ENCODE results near the gene TOMT.
"Not testable (repeated sequence)": the region's sequence is repeated elsewhere in the genome, so short reads cannot be mapped to it uniquely, and the experiment has no call there.

The TOMT gene

DNA sequence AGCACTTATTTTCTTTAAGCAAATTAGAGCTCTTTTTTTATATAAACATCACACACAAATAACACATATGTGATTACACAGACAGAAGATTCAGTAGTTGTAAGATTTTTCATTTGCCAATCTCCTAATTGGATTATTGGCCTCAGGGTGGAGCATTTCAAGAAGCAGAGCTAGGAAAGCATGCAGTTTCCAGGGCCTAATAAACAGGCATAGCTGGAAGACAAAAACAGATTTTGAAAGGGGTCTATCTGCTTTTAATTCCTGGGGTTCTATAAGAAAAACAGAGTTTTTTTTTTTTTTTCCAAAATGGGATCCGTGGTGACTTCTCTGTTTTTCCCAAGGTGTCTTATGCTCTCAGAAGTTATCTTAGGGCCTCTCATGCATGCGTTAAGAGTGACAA, 22.2 kb downstream of the TOMT start:
- DNase-seq (ENCODE audit: low spot score) = no peak

DNA sequence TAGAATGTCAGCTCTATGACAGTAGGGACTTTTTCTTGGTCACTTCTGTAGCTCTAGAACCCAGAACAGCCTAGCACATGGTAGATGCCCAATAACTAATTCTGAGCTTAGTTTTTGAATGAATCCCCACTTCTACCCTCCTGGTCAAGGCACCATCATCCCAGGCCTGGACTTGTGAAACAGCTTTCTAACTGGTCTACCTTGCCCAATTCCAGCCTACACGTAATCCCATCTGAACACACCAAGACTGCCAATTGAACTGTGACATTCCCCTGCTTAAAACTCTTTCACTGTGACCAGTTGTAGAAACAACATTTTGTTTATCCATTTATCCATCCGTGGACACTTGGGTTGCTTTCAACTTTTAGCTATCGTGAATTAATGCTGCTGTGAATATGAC, 23.7 kb downstream of the TOMT start:
- no peak for DNase-seq (ENCODE audit: low spot score)

- no peak for DNase-seq (ENCODE audit: low spot score)
Measured at GRCh38 chr11:72132646-72133045, 26.9 kb downstream of the TOMT start.

- not testable (repeated sequence) for DNase-seq (ENCODE audit: low spot score)
Measured at GRCh38 chr11:72135473-72135872, 29.7 kb downstream of the TOMT start, which contains the start of gene FOLR3. TSS of gene FOLR3 (plus strand) at chr11:72135725. CDS start at chr11:72135953, 228 bp downstream.

DNA sequence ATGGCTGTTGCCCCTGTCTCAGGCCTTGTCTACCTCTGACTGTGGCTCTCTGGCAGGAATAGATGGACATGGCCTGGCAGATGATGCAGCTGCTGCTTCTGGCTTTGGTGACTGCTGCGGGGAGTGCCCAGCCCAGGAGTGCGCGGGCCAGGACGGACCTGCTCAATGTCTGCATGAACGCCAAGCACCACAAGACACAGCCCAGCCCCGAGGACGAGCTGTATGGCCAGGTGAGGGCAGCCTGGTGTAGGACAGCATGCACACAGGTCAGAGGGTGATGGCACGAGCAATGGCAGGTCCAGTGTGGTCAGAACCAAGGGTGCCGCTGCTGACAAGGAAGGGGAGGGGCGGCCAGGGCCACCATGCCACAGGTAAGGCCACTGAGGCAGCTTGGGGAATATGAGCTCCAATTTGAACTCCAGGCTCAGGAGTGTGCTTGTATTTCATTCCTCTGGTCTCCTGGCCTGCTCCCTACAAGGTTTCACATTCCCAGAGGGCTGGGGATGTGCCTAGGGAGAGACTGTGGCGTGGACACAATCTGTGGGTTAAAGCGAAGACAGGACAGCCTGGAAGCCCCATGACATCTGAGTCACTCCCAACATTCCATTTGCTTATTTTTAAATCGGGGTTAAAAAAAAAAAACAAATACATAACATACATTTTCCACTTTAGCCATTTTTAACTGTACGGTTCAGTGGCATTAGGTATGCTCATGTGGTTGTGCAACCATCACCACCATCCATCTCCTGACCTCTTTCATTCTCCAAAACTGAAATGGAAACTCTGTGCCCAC, 30.4 kb downstream of the TOMT start:
- no peak for DNase-seq (ENCODE audit: low spot score)

- no peak for DNase-seq (ENCODE audit: low spot score)
Measured at GRCh38 chr11:72136684-72137262, 31.0 kb downstream of the TOMT start.

GRCh38 chr11:72138821-72139390, 33.2 kb downstream of the TOMT start:
- no peak for DNase-seq (ENCODE audit: low spot score)

- no peak for DNase-seq (ENCODE audit: low spot score)
Measured at GRCh38 chr11:72139500-72139899, 33.8 kb downstream of the TOMT start.

DNA sequence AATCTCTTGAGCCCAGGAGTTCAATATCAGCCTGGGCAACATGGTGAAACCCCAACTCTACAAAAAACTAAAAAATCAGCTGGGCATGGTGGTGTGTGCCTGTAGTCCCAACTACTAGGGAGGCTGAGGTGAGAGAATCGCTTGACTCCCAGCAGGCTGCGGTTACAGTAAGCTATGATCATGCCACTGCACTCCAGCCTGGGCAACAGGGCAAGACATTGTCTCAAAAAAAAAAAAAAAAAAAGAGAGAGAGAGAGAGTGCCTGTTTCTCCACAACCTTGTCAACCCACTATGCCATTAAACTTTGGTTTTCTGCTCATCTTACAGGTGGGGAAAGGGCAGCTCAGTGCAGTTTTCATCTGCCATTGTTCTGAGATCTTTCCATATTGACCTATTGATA, 34.9 kb downstream of the TOMT start:
- DNase-seq (ENCODE audit: low spot score) = no peak

- DNase-seq (ENCODE audit: low spot score) = no peak
Measured at GRCh38 chr11:72141066-72141465, 35.3 kb downstream of the TOMT start.

DNA sequence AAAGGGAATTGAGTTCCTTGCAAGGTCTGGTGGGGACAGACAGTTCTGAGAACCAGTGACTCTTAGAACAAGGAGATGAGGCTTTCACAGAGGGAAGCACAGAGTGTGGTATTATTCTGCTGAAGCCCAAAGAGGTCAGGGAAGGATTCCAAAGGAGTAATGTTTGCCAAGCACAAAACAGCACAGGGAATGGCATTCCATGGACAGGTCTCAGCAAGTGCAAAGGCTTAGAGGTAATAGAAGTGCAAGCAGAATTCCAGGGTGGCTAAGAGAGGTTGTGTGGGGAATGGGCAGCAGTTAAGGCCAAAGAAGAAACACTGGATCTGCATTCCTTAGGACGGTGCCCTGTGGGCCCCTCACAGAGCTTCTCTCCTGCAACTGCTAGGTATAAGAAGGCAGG, 36.4 kb downstream of the TOMT start:
- not testable (repeated sequence) for DNase-seq (ENCODE audit: low spot score)

DNA sequence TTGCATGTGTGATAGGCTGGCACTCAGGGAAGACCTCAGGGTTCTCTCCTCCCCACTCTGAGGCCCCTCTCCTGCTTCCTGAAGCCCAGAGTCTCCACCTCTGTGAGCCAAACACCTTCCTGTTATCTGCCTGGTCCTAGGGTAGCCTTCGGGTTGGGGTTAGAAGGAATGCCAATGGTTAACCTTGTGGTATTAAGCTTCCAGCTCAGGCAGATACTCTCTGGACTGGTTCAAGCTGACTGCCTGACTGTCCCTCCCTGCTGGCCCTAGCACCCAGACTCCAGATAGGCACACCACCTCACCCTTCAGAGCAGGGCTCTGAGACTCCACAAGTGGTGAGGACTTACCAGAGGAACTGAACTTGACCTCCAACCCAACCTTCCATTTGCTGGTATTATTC, 36.8 kb downstream of the TOMT start:
- not testable (repeated sequence) for DNase-seq (ENCODE audit: low spot score)

DNA sequence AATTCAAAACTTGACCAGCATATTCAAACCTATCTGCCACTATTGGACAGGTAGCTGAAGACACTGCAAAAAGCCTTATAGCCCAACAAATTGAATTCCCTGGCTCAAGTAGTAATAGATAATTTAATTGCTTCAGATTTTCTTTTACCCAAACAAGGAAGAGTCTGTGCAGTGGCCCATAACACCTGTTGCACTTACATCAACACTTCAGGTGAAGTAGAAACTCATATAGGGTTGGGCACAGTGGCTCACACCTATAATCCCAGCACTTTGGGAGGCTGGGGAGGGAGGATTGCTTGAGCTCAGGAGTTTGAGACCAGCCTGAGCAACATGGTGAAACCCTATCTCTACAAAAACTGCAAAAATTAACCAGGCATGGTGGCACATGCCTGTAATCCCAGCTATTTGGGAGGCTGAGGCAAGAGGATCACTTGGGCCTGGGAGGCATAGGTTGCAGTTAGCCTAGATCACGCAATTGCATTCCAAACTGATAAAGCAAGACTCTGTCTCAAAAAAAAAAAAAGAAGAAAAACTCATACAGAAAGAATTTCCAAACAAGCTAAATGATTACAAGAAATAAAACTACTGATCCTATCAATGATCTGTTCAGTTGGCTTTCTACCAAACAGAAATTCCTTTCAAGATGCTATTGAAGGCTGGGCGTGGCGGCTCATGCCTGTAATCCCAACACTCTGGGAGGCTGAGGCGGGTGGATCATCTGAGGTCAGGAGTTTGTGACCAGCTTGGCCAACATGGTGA, 39.3 kb downstream of the TOMT start:
- no peak for DNase-seq (ENCODE audit: low spot score)

- no peak for DNase-seq (ENCODE audit: low spot score)
Measured at GRCh38 chr11:72146625-72147024, 40.9 kb downstream of the TOMT start.

- DNase-seq (ENCODE audit: low spot score) = no peak
Measured at GRCh38 chr11:72150882-72151281, 45.2 kb downstream of the TOMT start.

DNA sequence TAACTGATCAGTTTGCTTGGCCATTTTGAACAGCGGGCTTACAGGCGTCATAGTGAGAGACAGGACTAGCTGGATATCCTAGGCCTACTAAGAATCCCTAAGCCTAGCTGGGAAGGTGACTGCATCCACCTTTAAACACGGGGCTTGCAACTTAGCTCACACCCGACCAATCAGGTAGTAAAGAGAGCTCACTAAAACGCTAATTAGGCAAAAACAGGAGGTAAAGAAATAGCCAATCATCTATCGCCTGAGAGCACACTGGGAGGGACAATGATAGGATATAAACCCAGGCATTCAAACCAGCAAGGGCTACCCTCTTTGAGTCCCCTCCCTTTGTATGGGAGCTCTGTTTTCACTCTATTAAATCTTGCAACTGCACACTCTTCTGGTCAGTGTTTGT, 48.1 kb downstream of the TOMT start:
- DNase-seq (ENCODE audit: low spot score) = not testable (repeated sequence)

DNA sequence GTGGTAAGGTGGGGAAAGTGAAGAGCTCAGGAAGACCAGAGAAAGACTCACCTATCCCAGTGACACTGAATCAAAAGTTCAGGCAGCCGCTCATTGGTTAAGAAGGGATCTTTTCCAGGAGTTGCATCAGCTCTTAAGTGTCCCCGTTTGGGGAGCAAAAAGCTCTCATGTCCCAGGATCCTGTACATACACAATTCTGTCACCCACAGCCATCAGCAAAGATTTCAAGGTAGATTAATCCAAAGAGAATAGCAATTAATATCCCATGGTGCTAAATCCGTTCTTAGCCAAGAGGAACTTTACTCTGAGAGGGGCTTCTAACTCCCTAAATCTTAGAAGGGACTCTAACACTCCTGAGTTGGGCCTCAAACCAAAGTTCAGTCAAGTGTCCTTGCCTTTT, 49.1 kb downstream of the TOMT start:
- no peak for DNase-seq (ENCODE audit: low spot score)

DNA sequence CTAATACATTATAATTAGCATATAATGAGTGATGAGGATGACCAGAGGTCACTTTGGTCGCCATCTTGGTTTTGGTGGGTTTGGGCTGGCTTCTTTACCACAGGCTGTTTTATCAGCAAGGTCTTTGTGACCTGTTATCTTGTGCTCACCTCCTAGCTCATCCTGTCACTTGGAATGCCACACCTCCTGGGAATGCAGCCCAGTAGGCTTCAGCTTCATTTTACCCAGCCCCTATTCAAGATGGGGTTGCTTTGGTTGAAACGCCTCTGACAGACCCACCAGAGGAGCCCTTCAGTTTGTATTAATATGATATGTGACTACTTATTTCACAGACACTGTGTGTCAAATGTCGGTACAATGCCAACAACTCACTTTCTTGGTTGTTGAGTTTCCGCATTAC, 50.0 kb downstream of the TOMT start:
- DNase-seq (ENCODE audit: low spot score) = no peak

- no peak for DNase-seq (ENCODE audit: low spot score)
Measured at GRCh38 chr11:72157131-72157530, 51.4 kb downstream of the TOMT start.

Measured in HuH-7.5 (cell line).